Large intestine (tissue), 3 donors: ENCODE data around the gene CDK10. TPM values are rescaled to one million over a fixed set of nuclear protein-coding genes. Genes with fewer than 3 reads are reported as not detected.

ENCODE experiments used
- DNase-seq, 2 donors: peaks; one replicate each; pipeline versions ENCODE4 v3.0.0 to v3.0.0-alpha.2; 2013
- H3K27ac ChIP-seq: one replicate; pipeline ENCODE4 v1.5.1; 2013; ENCODE audit warnings: low read length
- H3K27me3 ChIP-seq: 2 replicates; pipeline ENCODE4 v1.6.1; 2013; ENCODE audit warnings: low read length; ENCODE audit not compliant: control insufficient read depth, insufficient read depth
- H3K36me3 ChIP-seq: 2 replicates; pipeline ENCODE4 v1.6.1; 2013; ENCODE audit warnings: low read length; ENCODE audit not compliant: control insufficient read depth, insufficient read depth
- H3K4me1 ChIP-seq: one replicate; pipeline ENCODE4 v1.6.1; 2013; ENCODE audit warnings: low read length; ENCODE audit not compliant: control insufficient read depth, insufficient read depth
- H3K4me3 ChIP-seq: one replicate; pipeline ENCODE4 v1.5.1; 2013; ENCODE audit warnings: low read length
- H3K9me3 ChIP-seq: one replicate; pipeline ENCODE4 v1.6.1; 2013; ENCODE audit warnings: mild to moderate bottlenecking, low read depth, low read length, moderate library complexity; ENCODE audit not compliant: control insufficient read depth
- WGBS: methylation state at CpG from one replicate; pipeline ENCODE4 v1.1.5; 2013; ENCODE audit warnings: low lambda C conversion rate; ENCODE audit not compliant: insufficient coverage; 5-methylcytosine and 5-hydroxymethylcytosine counted together
- polyA plus RNA-seq: library from polyadenylated mRNA; unstranded; fragments of 120-200 nt; gene quantifications from one replicate; pipeline ENCODE4 v1.2.1, GENCODE V29; 2013

CDK10 gene
- polyA plus RNA-seq, 1 donor: 165 TPM

- H3K27me3 ChIP-seq: no peaks in the 10 kb centered on the region
- H3K36me3 ChIP-seq: peaks cover 5% of the 10 kb centered on the region
- H3K4me3 ChIP-seq: no peak overlapping the region
- DNase-seq: no peak
- H3K27ac ChIP-seq: no peak overlapping the region
- no CpG with 5 or more reads among the region's 13 CpGs for WGBS
- no peaks in the 10 kb centered on the region for H3K9me3 ChIP-seq
- peaks cover 14% of the 10 kb centered on the region for H3K4me1 ChIP-seq
These were observed 17.8 kb downstream of the CDK10 start for GRCh38 chr16:89704281-89704680.

GRCh38 chr16:89705006-89705405 is 18.5 kb downstream of the CDK10 start:
- Histone ChIP-seq H3K27me3 (no peaks in the 10 kb centered on the region), H3K9me3 (no peaks in the 10 kb centered on the region), H3K4me1 (peaks cover 9% of the 10 kb centered on the region), H3K4me3 (no peak overlapping the region), H3K27ac (no peak overlapping the region), H3K36me3 (peaks cover 3% of the 10 kb centered on the region)
- WGBS: 90% methylated on average over 2 of the region's 15 CpGs
- no peak for DNase-seq

- H3K4me1 ChIP-seq: peaks cover 4% of the 10 kb centered on the region
- DNase-seq: no peak
- H3K36me3 ChIP-seq: peaks cover 3% of the 10 kb centered on the region
- WGBS: no CpG with 5 or more reads among the region's 14 CpGs
- H3K27ac ChIP-seq: no peak overlapping the region
- H3K27me3 ChIP-seq: no peaks in the 10 kb centered on the region
- H3K4me3 ChIP-seq: no peak overlapping the region
- no peaks in the 10 kb centered on the region for H3K9me3 ChIP-seq
These were observed 20.2 kb downstream of the CDK10 start for GRCh38 chr16:89706518-89707260.

- Histone ChIP-seq H3K4me3 (no peak overlapping the region), H3K27me3 (peaks cover 6% of the 10 kb centered on the region), H3K36me3 (peaks cover 3% of the 10 kb centered on the region), H3K4me1 (peaks cover 7% of the 10 kb centered on the region), H3K9me3 (no peaks in the 10 kb centered on the region), H3K27ac (no peak overlapping the region)
- WGBS: no CpG with 5 or more reads among the region's 9 CpGs
- no peak for DNase-seq
These were observed 21.2 kb downstream of the CDK10 start for GRCh38 chr16:89707695-89708094.

- peaks cover 3% of the 10 kb centered on the region for H3K36me3 ChIP-seq
- DNase-seq: no peak
- no CpG with 5 or more reads among the region's 19 CpGs for WGBS
These were observed 22.0 kb downstream of the CDK10 start for GRCh38 chr16:89708481-89708931.

GRCh38 chr16:89709166-89709565 is 22.7 kb downstream of the CDK10 start:
- no CpG with 5 or more reads among the region's 10 CpGs for WGBS
- H3K27ac ChIP-seq: no peak overlapping the region
- peaks cover 6% of the 10 kb centered on the region for H3K27me3 ChIP-seq
- no peak overlapping the region for H3K4me3 ChIP-seq
- H3K4me1 ChIP-seq: peaks cover 8% of the 10 kb centered on the region
- DNase-seq: no peak
- H3K36me3 ChIP-seq: peaks cover 3% of the 10 kb centered on the region
- H3K9me3 ChIP-seq: no peaks in the 10 kb centered on the region

More at GRCh38 chr16:89708481-89708931, 22.0 kb downstream of the CDK10 start:
- no peak overlapping the region for H3K4me3 ChIP-seq
- peaks cover 6% of the 10 kb centered on the region for H3K27me3 ChIP-seq
- H3K27ac ChIP-seq: no peak overlapping the region
- H3K9me3 ChIP-seq: no peaks in the 10 kb centered on the region
- peaks cover 8% of the 10 kb centered on the region for H3K4me1 ChIP-seq

GRCh38 chr16:89709716-89710432 is 23.4 kb downstream of the CDK10 start:
- peaks cover 3% of the 10 kb centered on the region for H3K36me3 ChIP-seq
- H3K4me3 ChIP-seq: no peak overlapping the region
- H3K9me3 ChIP-seq: no peaks in the 10 kb centered on the region
- DNase-seq: no peak
- H3K4me1 ChIP-seq: peaks cover 8% of the 10 kb centered on the region
- no CpG with 5 or more reads among the region's 19 CpGs for WGBS
- H3K27ac ChIP-seq: no peak overlapping the region
- H3K27me3 ChIP-seq: peaks cover 6% of the 10 kb centered on the region

- DNase-seq: no peak
- Histone ChIP-seq H3K27ac (no peak overlapping the region), H3K36me3 (peaks cover 3% of the 10 kb centered on the region), H3K27me3 (peaks cover 6% of the 10 kb centered on the region), H3K4me1 (peaks cover 8% of the 10 kb centered on the region), H3K9me3 (no peaks in the 10 kb centered on the region), H3K4me3 (no peak overlapping the region)
- no CpG with 5 or more reads among the region's 63 CpGs for WGBS
These were observed 24.4 kb downstream of the CDK10 start for GRCh38 chr16:89710709-89711564.

GRCh38 chr16:89711601-89712273 is 25.2 kb downstream of the CDK10 start:
- no peak overlapping the region for H3K27ac ChIP-seq
- H3K4me1 ChIP-seq: peaks cover 8% of the 10 kb centered on the region
- H3K9me3 ChIP-seq: no peaks in the 10 kb centered on the region
- peaks cover 6% of the 10 kb centered on the region for H3K27me3 ChIP-seq
- no CpG with 5 or more reads among the region's 48 CpGs for WGBS
- H3K36me3 ChIP-seq: peaks cover 6% of the 10 kb centered on the region
- DNase-seq: peak in 1 of 2 donors; percentile 61
- peak overlapping the region; percentile 59 for H3K4me3 ChIP-seq
